Endodermal cell (in vitro differentiated cells): Measurements from ENCODE around the gene FAM72D. TPM values are rescaled to one million over a fixed set of nuclear protein-coding genes. Genes with fewer than 3 reads are reported as not detected.
"Not testable (repeated sequence)": the region's sequence is repeated elsewhere in the genome, so short reads cannot be mapped to it uniquely, and the experiment has no call there.

ENCODE experiments used
- DNase-seq: peaks from one replicate; pipeline ENCODE4 v3.0.0-alpha.2; 2017
- H3K27ac ChIP-seq: 2 replicates; pipeline ENCODE4 v1.5.1; 2013; ENCODE audit warnings: mild to moderate bottlenecking, low read depth, low read length, moderate library complexity
- H3K27me3 ChIP-seq: 2 replicates; pipeline ENCODE4 v1.6.1; 2013; ENCODE audit warnings: mild to moderate bottlenecking, low read length, moderate library complexity; ENCODE audit not compliant: insufficient read depth, control insufficient read depth, poor library complexity, severe bottlenecking
- H3K36me3 ChIP-seq: 2 replicates; pipeline ENCODE4 v1.7.0; 2013; ENCODE audit warnings: mild to moderate bottlenecking, low read length, moderate library complexity; ENCODE audit not compliant: control insufficient read depth, insufficient read depth
- H3K4me1 ChIP-seq: one replicate; pipeline ENCODE4 v1.7.0; 2013; ENCODE audit warnings: low read length; ENCODE audit not compliant: control insufficient read depth, insufficient read depth
- H3K4me3 ChIP-seq: 2 replicates; pipeline ENCODE4 v1.5.1; 2013; ENCODE audit warnings: mild to moderate bottlenecking, low read length, moderate library complexity
- H3K9ac ChIP-seq: 2 replicates; pipeline ENCODE4 v1.6.1; 2013; ENCODE audit warnings: mild to moderate bottlenecking, low read length, moderate library complexity; ENCODE audit not compliant: poor library complexity, severe bottlenecking; ENCODE audit errors: extremely low read depth
- H3K9me3 ChIP-seq: 2 replicates; pipeline ENCODE4 v1.6.1; 2013; ENCODE audit warnings: mild to moderate bottlenecking, low read length, moderate library complexity; ENCODE audit not compliant: control insufficient read depth
- H3K27ac Mint-ChIP-seq: 2 replicates; pipeline ENCODE4 v1.8.0; 2020; ENCODE audit warnings: mixed read lengths
- H3K27me3 Mint-ChIP-seq: 2 replicates; pipeline ENCODE4 v1.8.0; 2021; ENCODE audit warnings: mild to moderate bottlenecking, mixed read lengths; ENCODE audit not compliant: insufficient read depth
- H3K36me3 Mint-ChIP-seq: 2 replicates; pipeline ENCODE4 v1.8.0; 2020; ENCODE audit warnings: low read depth, mixed read lengths
- H3K4me1 Mint-ChIP-seq: 2 replicates; pipeline ENCODE4 v1.8.0; 2020; ENCODE audit warnings: mixed read lengths
- H3K4me3 Mint-ChIP-seq: 2 replicates; pipeline ENCODE4 v1.8.0; 2020; ENCODE audit warnings: mild to moderate bottlenecking, moderate library complexity, mixed read lengths
- H3K9me3 Mint-ChIP-seq: 2 replicates; pipeline ENCODE4 v1.8.0; 2020; ENCODE audit warnings: mild to moderate bottlenecking, mixed read lengths
- WGBS, 2 experiments: methylation state at CpG; one replicate each; pipeline versions ENCODE4 v1.1.5 to v1.1.7; 2013; ENCODE audit warnings: missing lambda C conversion rate in 2 of 2, mixed read lengths in 1 of 2; ENCODE audit not compliant: insufficient coverage in 1 of 2, insufficient read length in 1 of 2; 5-methylcytosine and 5-hydroxymethylcytosine counted together
- total RNA-seq, 2 donors: library from RNA; stranded (reverse); fragmentation: NEBNext Ultra II Directional in 1 of 2; extraction: Animal tissue kit (Norgen Biotek cat#: 25700) in 1 of 2; gene quantifications; 2 replicates in 1 of 2; 3 replicates in 1 of 2; pipeline ENCODE4 v1.2.1, GENCODE V29; 2021

Gene FAM72D
- total RNA-seq, 2 donors from 2014 or later = 4.1 to 9.4 TPM

DNA sequence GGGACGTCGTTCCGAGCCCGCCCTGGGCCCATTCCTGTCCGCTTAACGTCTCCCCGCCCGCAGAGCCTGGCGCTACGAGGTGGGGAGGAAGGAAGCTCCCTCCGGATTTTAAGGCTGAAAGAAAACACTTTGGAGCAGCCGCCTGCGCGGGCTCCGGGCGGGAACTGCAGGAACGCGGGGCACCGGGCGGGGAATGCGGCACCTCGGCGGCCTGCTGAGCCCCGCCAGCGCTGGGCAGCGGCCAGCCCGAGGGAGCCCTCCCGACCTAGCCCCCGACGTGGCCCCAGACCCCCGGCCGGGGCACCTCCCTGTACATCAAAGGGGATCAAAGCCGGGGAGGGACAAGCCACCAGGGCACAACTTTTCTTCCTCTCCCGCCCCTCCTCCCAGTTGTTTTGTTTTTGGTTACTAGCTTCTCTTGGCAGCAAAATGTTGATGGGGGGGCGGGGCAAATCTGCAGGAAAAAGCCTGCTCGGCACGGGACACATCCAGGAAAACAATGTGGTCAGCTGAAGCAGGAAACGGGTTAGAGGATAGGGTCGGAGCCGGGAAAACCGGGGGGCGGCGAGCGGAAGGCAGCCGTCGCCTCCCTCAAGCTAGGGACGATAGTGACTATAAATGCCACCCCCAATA is 2.1 kb upstream of the FAM72D start:
- H3K9me3 ChIP-seq, H3K27me3 Mint-ChIP-seq, H3K36me3 ChIP-seq, H3K4me1 Mint-ChIP-seq, H3K4me1 ChIP-seq, H3K27ac ChIP-seq, H3K36me3 Mint-ChIP-seq, H3K9me3 Mint-ChIP-seq, H3K4me3 ChIP-seq, H3K27me3 ChIP-seq: not testable (repeated sequence)
- peak overlapping the region; percentile 75 for H3K4me3 Mint-ChIP-seq
- DNase-seq = peak; percentile 75
- 1% methylated on average over 17 of the region's 47 CpGs; no CpG with 5 or more reads in 1 of the 2 experiments for WGBS, 2 experiments
- H3K9ac ChIP-seq = peak overlapping the region; percentile 15
- H3K27ac Mint-ChIP-seq = peak overlapping the region; percentile 91

DNA sequence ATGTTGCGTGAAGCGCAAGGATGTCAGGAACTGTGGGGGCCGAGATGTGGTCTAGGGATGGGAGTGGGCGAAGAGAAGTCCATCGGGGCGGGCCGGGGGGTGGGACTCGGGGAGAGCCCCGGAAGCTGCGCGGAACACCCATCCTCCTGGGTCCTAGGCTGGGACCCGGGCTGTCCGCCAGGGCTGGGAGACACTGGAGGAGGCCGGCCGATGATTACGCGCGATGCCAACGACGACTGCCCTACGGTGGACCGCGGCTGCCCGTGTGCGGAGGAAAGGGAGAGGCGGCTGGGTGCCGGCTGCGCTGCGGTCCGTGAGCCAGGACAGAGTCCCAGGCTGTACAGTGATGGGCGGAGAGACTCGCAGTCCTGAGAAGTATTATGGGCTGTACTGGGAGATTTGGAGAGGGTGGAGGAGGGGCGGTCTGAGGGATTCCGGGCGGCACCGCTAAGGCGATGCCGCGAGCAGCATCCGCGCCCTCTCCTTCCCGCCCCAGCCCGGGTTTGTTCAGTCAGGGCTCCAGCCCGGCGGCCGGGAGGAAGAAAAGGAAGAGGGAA is 1.0 kb upstream of the FAM72D start:
- H3K4me3 Mint-ChIP-seq = peak overlapping the region; percentile 46
- 0% methylated on average over 6 of the region's 46 CpGs; no CpG with 5 or more reads in 1 of the 2 experiments for WGBS, 2 experiments

DNA sequence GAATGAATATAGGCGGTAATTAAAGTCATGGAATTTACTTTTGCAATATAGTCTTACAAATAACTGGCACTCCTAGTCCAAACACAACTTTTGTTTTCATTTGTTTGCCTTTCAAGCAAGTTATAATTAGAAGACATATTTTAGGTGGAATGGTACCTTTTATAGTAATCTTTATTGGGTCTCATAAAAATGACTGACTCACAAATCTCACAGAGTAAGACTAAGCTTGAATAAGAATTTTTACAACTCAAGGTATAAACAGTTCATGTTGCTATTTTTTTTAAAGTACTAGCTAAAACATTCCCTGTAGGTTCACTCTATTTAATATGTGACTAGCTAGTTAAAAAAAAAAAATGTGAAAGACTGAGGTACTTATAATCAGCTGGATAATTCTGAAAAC is 6.0 kb downstream of the FAM72D start:
- H3K36me3 Mint-ChIP-seq, H3K27me3 ChIP-seq, H3K27ac ChIP-seq, H3K27ac Mint-ChIP-seq, H3K9me3 Mint-ChIP-seq, H3K4me1 ChIP-seq, H3K27me3 Mint-ChIP-seq, H3K9me3 ChIP-seq, H3K4me1 Mint-ChIP-seq, H3K9ac ChIP-seq, H3K36me3 ChIP-seq, H3K4me3 Mint-ChIP-seq, H3K4me3 ChIP-seq, DNase-seq: not testable (repeated sequence)
- no CpG with 5 or more reads among the region's 1 CpG for WGBS, 2 experiments

More for the DNA sequence above, 1.0 kb upstream of the FAM72D start:
- not testable (repeated sequence) for H3K4me3 ChIP-seq, H3K9ac ChIP-seq, H3K4me1 ChIP-seq, H3K27ac Mint-ChIP-seq, H3K9me3 Mint-ChIP-seq, H3K27me3 ChIP-seq, H3K27me3 Mint-ChIP-seq, DNase-seq, H3K36me3 Mint-ChIP-seq, H3K27ac ChIP-seq, H3K36me3 ChIP-seq, H3K9me3 ChIP-seq, H3K4me1 Mint-ChIP-seq

DNA sequence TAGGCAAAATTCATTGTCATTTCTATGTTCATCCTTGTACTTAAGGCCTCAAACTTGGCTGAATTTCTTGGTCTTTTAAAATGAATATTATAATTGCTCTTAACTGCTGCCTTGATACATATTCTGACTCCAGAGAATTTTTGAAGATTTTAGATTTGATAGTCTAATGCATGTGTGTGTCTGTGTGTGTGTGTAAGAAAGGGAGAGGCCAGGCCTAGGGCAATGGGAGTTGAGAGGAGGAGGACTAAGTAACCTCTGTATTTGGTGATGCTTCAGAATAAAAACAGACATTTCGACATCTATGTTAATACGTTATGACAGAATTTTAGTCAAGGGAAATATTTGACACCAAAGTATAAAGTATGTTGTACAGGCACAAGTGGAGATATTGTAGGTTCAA is 7.5 kb downstream of the FAM72D start:
- not testable (repeated sequence) for H3K27me3 Mint-ChIP-seq, H3K36me3 Mint-ChIP-seq, H3K9ac ChIP-seq, H3K27me3 ChIP-seq, H3K9me3 Mint-ChIP-seq, H3K4me1 Mint-ChIP-seq, H3K9me3 ChIP-seq, H3K4me3 ChIP-seq, DNase-seq, H3K36me3 ChIP-seq, H3K4me3 Mint-ChIP-seq, H3K27ac ChIP-seq, H3K4me1 ChIP-seq, H3K27ac Mint-ChIP-seq
- WGBS, 2 experiments = no CpG with 5 or more reads among the region's 2 CpGs

DNA sequence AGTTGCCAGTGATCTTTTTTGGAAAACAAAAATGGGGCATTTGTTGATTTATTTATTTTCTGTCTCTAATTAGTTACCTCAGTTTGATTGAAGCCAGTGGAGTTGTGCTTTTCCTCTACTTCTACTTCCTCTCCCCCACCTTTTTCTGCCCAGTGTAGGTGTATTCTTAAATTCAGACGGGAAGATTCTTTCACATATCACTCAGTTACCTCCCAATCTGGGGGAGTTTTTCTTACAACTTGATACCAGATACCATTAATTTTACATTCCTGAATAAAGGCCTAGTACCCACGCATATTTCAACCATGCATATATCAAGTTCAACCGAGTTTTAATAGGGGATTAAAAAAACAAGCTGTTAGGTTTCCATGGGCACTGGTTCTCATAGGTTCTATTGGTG is 15.9 kb downstream of the FAM72D start:
- H3K36me3 ChIP-seq, H3K4me3 Mint-ChIP-seq, H3K27ac ChIP-seq, H3K36me3 Mint-ChIP-seq, H3K9me3 ChIP-seq, H3K4me1 ChIP-seq, H3K4me1 Mint-ChIP-seq, H3K4me3 ChIP-seq, H3K9ac ChIP-seq, H3K9me3 Mint-ChIP-seq, DNase-seq, H3K27me3 Mint-ChIP-seq, H3K27ac Mint-ChIP-seq, H3K27me3 ChIP-seq: not testable (repeated sequence)
- no CpG with 5 or more reads among the region's 3 CpGs for WGBS, 2 experiments

DNA sequence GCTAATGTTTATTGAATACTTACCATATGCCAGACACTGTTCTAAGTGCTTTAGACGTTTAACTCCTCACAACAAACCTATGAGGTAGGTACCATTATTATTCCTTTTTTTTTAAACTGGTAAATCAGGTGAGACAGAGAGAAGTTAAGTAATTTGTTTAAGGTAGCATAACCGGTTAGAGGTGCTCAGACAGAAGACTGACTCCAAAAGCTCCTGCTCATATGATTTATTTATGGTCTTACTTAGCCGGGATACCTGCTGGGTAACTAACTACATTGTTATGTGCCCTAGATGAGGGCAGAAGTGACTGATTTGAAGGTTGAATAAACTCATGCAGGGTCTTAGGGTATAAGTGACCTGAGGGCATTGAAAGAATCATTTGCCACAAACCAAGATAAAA is 16.9 kb downstream of the FAM72D start:
- not testable (repeated sequence) for H3K4me1 Mint-ChIP-seq, H3K4me3 Mint-ChIP-seq, H3K27me3 ChIP-seq, H3K36me3 ChIP-seq, H3K4me3 ChIP-seq, H3K27ac Mint-ChIP-seq, DNase-seq, H3K9me3 ChIP-seq, H3K4me1 ChIP-seq, H3K9ac ChIP-seq, H3K36me3 Mint-ChIP-seq, H3K27me3 Mint-ChIP-seq, H3K9me3 Mint-ChIP-seq, H3K27ac ChIP-seq
- no CpG with 5 or more reads among the region's 3 CpGs for WGBS, 2 experiments

DNA sequence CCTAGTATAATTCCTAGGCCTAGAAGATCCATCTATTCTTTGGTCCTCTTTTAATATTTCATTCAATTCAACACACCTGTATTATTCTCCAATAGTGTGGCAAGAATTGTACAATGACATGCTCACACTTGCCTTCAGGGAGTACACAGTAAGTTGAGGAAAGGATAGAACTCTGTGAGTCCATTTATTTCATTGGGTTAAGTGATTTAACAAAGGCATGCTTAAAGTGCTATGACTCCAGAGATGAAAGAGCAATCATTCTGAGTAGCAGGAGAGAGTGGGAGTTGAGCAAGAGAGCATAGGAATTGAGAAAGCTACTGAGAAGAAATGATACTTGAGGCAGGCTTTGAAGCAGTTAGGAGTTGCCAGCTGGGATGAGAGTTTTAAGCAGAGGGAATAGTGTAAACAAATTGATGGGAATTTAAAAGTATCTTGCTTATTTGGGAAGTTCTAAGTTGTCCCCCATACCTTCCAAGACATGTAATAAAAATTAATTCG is 18.8 kb downstream of the FAM72D start:
- DNase-seq, H3K9me3 ChIP-seq, H3K36me3 ChIP-seq, H3K27ac Mint-ChIP-seq, H3K9ac ChIP-seq, H3K9me3 Mint-ChIP-seq, H3K4me1 Mint-ChIP-seq, H3K27ac ChIP-seq, H3K27me3 Mint-ChIP-seq, H3K4me1 ChIP-seq, H3K4me3 Mint-ChIP-seq, H3K36me3 Mint-ChIP-seq, H3K27me3 ChIP-seq, H3K4me3 ChIP-seq: not testable (repeated sequence)
- WGBS, 2 experiments = no CpG with 5 or more reads among the region's 1 CpG
